Left lung (tissue), 14 donors: ENCODE data around the gene TASOR2. TPM values are rescaled to one million over a fixed set of nuclear protein-coding genes. Genes with fewer than 3 reads are reported as not detected.

Experiments used
- ATAC-seq: fragments of 200-7000 bp; cut with Tn5 transposase; one replicate; pipeline ENCODE4 v1.9.1; 2020; ENCODE audit warnings: moderate library complexity
- DNase-seq, 4 donors: peaks; one replicate each; pipeline ENCODE4 v3.0.0-alpha.2; 2013 to 2020
- H3K27ac ChIP-seq, 2 donors: fragments of 200-600 bp; sonication (generic) in 1 of 2; one replicate each; pipeline versions ENCODE4 v1.5.0 to v1.8.0; 2020 to 2021
- H3K27me3 ChIP-seq, 2 donors: fragments of 200-600 bp; sonication (generic) in 1 of 2; one replicate each; pipeline versions ENCODE4 v1.5.0 to v1.8.0; 2020 to 2021
- H3K36me3 ChIP-seq, 2 donors: fragments of 200-600 bp; sonication (generic) in 1 of 2; one replicate each; pipeline versions ENCODE4 v1.5.0 to v1.8.0; 2020 to 2021
- H3K4me1 ChIP-seq, 2 donors: fragments of 200-600 bp; one replicate each; pipeline ENCODE4 v1.8.0; 2021
- H3K4me3 ChIP-seq, 2 donors: fragments of 200-600 bp; sonication (generic) in 1 of 2; one replicate each; pipeline versions ENCODE4 v1.5.0 to v1.8.0; 2020 to 2021; ENCODE audit warnings: mild to moderate bottlenecking in 1 of 2
- H3K9me3 ChIP-seq, 2 donors: fragments of 200-600 bp; sonication (generic) in 1 of 2; one replicate each; pipeline versions ENCODE4 v1.5.0 to v1.8.0; 2020 to 2021
- intact Hi-C, 2 donors: fragments of 100-400 bp; cut with DNase I; formaldehyde crosslinking; loops; one replicate each; pipeline versions ENCODE4 v1.11.2 to v1.14.2; 2022
- long read RNA-seq, 12 donors: library from polyadenylated mRNA in 2 of 12; unstranded in 2 of 12; transcript quantifications; one replicate each; pipeline ENCODE4 v2.0.0 and lab custom pipeline, GENCODE V29; 2019 to 2026
- polyA plus RNA-seq, 6 donors: library from polyadenylated mRNA; unstranded; fragments of 120-200 nt; gene quantifications; one replicate each; pipeline ENCODE4 v1.2.1, GENCODE V29; 2013; ENCODE audit not compliant: insufficient read length in 6 of 6
- total RNA-seq, 2 donors: library from RNA; stranded (reverse); fragmentation: NEBNext Ultra II Directional; extraction: Animal tissue kit (Norgen Biotek cat#: 25700); gene quantifications; one replicate each; pipeline ENCODE4 v1.2.1, GENCODE V29; 2021
- TF ChIP-seq, protein P1 (sequence below), 2 donors: fragments of 200-600 bp; sonication (generic) in 1 of 2; IDR thresholded peaks; one replicate each; pipeline versions ENCODE4 v1.5.0 to v1.8.0; 2021; ENCODE audit warnings: antibody characterized with exemption in 2 of 2
- donor health status: DM: no; HTN: yes; CAD: no.
- donor health status: DM: no; HTN: no; CAD: no.

Gene TASOR2, protein sequence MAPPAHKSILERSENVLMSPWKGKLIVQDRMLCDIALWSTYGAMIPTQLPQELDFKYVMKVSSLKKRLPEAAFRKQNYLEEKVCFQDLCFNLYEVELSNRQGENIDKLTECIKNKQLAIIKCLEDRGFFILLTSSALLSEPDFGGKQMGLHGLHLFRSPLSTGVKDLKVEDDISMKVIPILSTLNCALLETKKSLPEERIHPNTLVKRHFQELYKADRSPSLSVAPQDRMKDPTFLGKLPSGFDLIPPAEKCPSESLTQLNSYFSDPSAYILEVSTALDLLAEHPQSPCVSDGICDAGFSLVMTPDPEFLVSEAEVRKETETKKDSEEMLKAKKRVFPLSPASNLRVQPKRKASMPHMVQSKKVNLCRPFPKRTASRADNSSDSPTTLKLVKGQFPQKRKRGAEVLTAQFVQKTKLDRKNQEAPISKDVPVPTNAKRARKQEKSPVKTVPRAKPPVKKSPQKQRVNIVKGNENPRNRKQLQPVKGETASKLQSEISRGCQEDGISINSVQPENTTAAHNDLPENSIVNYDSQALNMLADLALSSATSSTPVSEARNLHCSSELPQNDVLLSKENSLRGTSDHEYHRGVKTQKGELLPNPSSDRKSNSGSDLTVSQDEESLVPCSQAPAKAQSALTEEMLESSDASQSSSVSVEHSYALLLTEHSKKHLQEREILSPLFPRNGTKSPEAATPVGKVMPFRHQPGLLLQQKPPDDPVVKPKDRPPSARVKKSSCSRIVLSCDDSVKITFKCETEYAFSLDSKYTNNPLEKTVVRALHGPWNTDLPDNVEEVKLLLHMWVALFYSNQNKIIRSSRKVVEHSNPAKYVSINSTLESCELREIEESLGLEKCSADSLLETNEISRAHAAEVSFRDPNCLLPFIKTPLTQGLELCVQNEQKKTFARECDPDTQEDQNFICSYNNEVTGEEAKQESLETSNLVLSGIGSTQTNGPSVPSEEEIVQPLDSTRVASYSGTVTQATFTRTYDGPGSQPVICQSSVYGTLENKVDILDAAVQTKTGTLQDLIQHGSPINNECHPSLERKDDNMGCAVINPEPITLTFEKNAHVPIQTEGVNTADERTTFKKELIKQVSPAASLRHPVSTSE (N-terminal part only)
- total RNA-seq (10 to 100 TPM; 54.1 to 66.5 TPM), polyA plus RNA-seq (10 to 100 TPM; 35.5 to 45.3 (median 38.3) TPM)
- long read RNA-seq, donor 1, partial matches to known transcripts, result 524 of 525 reads
- long read RNA-seq, donor 1, other reads (novel, unspliced or antisense), result 0 of 525 reads
- long read RNA-seq, donor 2, result 0 reads
- long read RNA-seq, donor 3, partial matches to known transcripts, result 115 of 115 reads
- long read RNA-seq, donor 3, other reads (novel, unspliced or antisense), result 0 of 115 reads
- long read RNA-seq, donor 4, partial matches to known transcripts, result 1 of 2 reads
- long read RNA-seq, donor 4, other reads (novel, unspliced or antisense), result 1 of 2 reads
- long read RNA-seq, donor 5, partial matches to known transcripts, result 6 of 7 reads
- long read RNA-seq, donor 5, other reads (novel, unspliced or antisense), result 0 of 7 reads
- long read RNA-seq, donor 6, partial matches to known transcripts, result 20 of 76 reads
- long read RNA-seq, donor 6, other reads (novel, unspliced or antisense), result 55 of 76 reads
- long read RNA-seq, donor 7, partial matches to known transcripts, result 288 of 289 reads
- long read RNA-seq, donor 7, other reads (novel, unspliced or antisense), result 0 of 289 reads
- long read RNA-seq, donor 8, partial matches to known transcripts, result 40 of 102 reads
- long read RNA-seq, donor 8, other reads (novel, unspliced or antisense), result 62 of 102 reads
- long read RNA-seq, donor 9, result 0 reads
- long read RNA-seq, donor 10, partial matches to known transcripts, result 0 of 2 reads
- long read RNA-seq, donor 10, other reads (novel, unspliced or antisense), result 2 of 2 reads
- long read RNA-seq, donor 11, partial matches to known transcripts, result 517 of 518 reads
- long read RNA-seq, donor 11, other reads (novel, unspliced or antisense), result 0 of 518 reads
- long read RNA-seq, donor 12, partial matches to known transcripts, result 32 of 112 reads
- long read RNA-seq, donor 12, other reads (novel, unspliced or antisense), result 79 of 112 reads

DNA sequence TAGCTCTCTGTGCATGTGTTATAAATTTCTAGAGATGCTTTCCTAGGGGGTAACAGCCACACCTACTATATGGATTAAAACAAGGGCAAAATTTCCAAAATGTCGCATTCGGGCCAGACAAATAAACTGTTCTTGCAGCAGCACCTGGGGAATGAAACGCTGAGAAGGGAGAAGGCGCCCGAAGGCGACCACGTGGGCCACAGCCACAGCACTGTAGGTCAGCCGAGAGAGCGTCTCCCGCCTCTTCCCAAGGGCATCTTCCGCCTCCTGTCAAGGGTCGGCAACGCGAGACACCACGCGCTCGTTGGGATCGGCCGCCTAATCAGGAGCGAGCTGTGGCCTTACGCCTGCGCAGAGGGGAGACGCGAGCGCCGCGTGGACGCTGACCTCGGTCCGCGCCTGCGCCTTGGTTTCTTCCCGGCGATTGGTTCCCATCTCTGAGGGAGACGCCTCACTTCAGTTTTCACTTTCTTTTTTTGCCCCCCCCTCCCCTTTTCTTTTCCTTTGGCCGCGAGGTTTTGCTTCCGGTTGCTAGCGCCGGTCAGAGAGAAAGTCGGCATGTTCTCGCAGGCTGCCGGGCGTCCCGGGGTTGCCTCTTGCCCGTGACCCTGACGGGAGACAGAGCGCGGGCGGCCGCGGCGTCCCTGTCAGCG, at the start of gene TASOR2:
Gene TASOR2, plus strand, starts transcription at position 521 of the 653 bp plus-strand sequence. CDS start 35,805 bp downstream, outside the sequence.
- Histone ChIP-seq H3K4me3 (peak within 1 kb of the TSS; percentile 96 to 99), H3K4me1 (peaks cover 8 to 24% of the 10 kb centered on the region in 2 donors), H3K36me3 (no peaks in the 10 kb centered on the region), H3K9me3 (no peaks in the 10 kb centered on the region), H3K27me3 (no peaks in the 10 kb centered on the region), H3K27ac (peak within 1 kb of the TSS; percentile 84 to 96)
- DNase-seq (peak; percentile 97 to 99 (median 98)), ATAC-seq (peak; percentile 94)
- TF ChIP-seq, protein P1, sequence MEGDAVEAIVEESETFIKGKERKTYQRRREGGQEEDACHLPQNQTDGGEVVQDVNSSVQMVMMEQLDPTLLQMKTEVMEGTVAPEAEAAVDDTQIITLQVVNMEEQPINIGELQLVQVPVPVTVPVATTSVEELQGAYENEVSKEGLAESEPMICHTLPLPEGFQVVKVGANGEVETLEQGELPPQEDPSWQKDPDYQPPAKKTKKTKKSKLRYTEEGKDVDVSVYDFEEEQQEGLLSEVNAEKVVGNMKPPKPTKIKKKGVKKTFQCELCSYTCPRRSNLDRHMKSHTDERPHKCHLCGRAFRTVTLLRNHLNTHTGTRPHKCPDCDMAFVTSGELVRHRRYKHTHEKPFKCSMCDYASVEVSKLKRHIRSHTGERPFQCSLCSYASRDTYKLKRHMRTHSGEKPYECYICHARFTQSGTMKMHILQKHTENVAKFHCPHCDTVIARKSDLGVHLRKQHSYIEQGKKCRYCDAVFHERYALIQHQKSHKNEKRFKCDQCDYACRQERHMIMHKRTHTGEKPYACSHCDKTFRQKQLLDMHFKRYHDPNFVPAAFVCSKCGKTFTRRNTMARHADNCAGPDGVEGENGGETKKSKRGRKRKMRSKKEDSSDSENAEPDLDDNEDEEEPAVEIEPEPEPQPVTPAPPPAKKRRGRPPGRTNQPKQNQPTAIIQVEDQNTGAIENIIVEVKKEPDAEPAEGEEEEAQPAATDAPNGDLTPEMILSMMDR (IDR thresholded peaks at IDR 0.05), result no peak
- intact Hi-C loops, result no loop called here

DNA sequence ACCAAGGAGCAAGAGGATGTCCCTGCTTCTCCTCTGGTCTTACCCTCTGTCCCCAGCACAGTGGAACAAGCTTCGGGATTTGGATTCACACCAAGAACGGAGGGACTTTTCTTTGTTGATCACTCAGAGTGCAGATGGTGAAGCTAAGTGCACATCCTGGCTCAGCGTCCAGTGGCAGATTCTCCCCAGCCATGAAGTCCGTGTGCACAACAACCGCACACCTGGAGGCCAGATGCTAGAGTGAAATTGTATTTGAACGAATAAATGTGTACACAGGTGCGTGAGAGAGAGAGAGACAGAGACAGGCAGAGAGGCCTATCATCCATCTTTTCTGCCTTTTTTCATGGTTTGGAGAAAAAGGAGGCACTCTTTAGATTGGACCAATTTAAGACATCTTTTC, 49.7 kb upstream of the TASOR2 start:
- ATAC-seq, result no peak
- no peaks in the 10 kb centered on the region for H3K9me3 ChIP-seq
- no peak for DNase-seq
- intact Hi-C loops, result no loop called here
- no peak overlapping the region for H3K4me3 ChIP-seq
- H3K4me1 ChIP-seq, result peaks cover 0 to under 1% of the 10 kb centered on the region in 2 donors
- TF ChIP-seq, protein P1 (IDR thresholded peaks at IDR 0.05), result no peak
- no peak overlapping the region for H3K27ac ChIP-seq
- no peaks in the 10 kb centered on the region for H3K27me3 ChIP-seq
- peaks cover 0 to 17% of the 10 kb centered on the region in 2 donors for H3K36me3 ChIP-seq

DNA sequence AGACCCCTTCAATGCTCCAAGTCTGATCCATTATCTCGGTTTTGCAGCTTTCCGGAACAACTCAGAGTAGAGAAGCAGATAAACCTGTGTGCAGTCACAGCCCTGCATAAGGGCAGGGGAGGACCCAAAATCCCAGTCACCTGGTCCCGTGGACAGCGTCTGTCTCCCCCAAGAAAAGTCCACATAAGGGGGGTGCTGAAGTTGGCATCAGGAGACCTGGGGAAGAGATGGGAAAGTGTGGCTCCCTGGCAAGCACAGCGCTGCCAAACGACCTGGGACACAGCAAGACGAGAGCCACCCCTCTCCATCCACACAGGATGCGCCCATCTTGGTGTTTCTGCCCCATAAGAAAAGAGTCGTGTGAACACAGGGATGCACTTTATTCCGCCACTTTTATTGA, 46.1 kb upstream of the TASOR2 start:
- H3K4me1 ChIP-seq, result no peaks in the 10 kb centered on the region
- no peak for ATAC-seq
- H3K4me3 ChIP-seq, result no peak overlapping the region
- H3K27me3 ChIP-seq, result no peaks in the 10 kb centered on the region
- H3K9me3 ChIP-seq, result no peaks in the 10 kb centered on the region
- intact Hi-C loops, result no loop called here
- peaks cover 0 to 42% of the 10 kb centered on the region in 2 donors for H3K36me3 ChIP-seq
- H3K27ac ChIP-seq, result no peak overlapping the region
- no peak for DNase-seq
- TF ChIP-seq, protein P1 (IDR thresholded peaks at IDR 0.05), result no peak

DNA sequence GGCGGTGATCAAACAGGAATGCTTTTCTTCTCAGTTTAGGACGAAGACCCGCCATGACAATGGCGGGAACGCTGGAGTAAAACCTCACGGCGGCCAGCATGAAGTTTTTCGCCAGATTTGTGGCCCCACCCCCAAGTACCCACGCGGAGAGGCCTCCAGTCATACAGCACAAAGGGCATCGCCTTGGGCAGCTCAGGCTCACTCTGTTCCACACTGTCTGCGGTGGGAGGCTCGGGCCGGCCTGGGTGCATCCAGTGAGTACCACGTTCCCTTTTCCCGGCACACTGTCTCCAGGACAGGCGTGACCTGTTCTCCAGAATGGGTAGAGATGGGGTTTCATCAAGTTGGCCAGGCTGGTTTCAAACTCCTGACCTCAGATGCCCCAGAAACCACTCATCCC, 45.6 kb upstream of the TASOR2 start:
- H3K4me1 ChIP-seq, result peaks cover 0 to 3% of the 10 kb centered on the region in 2 donors
- no peaks in the 10 kb centered on the region for H3K9me3 ChIP-seq
- H3K4me3 ChIP-seq, result no peak overlapping the region
- no peaks in the 10 kb centered on the region for H3K27me3 ChIP-seq
- peaks cover 0 to 45% of the 10 kb centered on the region in 2 donors for H3K36me3 ChIP-seq
- no peak for DNase-seq
- no peak for ATAC-seq
- no peak overlapping the region for H3K27ac ChIP-seq
- TF ChIP-seq, protein P1 (IDR thresholded peaks at IDR 0.05), result no peak
- intact Hi-C loops, result no loop called here
